K562 (cell line): ENCODE measurements around the gene IGLON5. TPM values are rescaled to one million over a fixed set of nuclear protein-coding genes. Genes with fewer than 3 reads are reported as not detected.

Experiments used
- ATAC-seq: fragments of 200-7000 bp; cut with Tn5 transposase; 3 replicates; pipeline ENCODE4 v1.9.1; 2020; ENCODE audit warnings: moderate library complexity
- BruUV-seq: library from RNA; stranded (reverse); fragments of 400-500 nt; replicated peaks from 2 replicates; lab custom pipeline; 2021; lab: Mats Ljungman, UMichigan
- CTCF ChIA-PET: fragments of 300-600 bp; formaldehyde crosslinking; extraction: SDS; loops from one replicate; lab custom pipeline; 2021; ENCODE audit warnings: low intra/inter-chr PET ratio; lab: Yijun Ruan, JAX
- POLR2A ChIA-PET: fragments of 300-600, 350-650 bp; sonication (Branson Sonifier 250); formaldehyde crosslinking; extraction: SDS; loops from one replicate; lab custom pipeline; 2021; ENCODE audit warnings: antibody characterized with exemption, inconsistent platforms; lab: Yijun Ruan, JAX
- DNase-seq, 4 experiments: peaks; one replicate each; pipeline versions ENCODE4 v3.0.0 to v3.0.0-alpha.2; 2011 to 2018; ENCODE audit warnings: low spot score in 3 of 4, mixed read lengths in 3 of 4; ENCODE audit errors: extremely low read depth in 1 of 4
- FAIRE-seq: peaks from 2 replicates; lab custom pipeline; 2011; peaks lifted over from hg19 to GRCh38; lab: Jason Lieb, UNC
- H2AFZ ChIP-seq: 2 replicates; pipeline ENCODE4 v1.6.0; 2011; ENCODE audit warnings: low read depth, low read length, control low read depth, inconsistent platforms
- H3K27ac ChIP-seq: fragments of 200-600 bp; 3 replicates; pipeline ENCODE4 v1.8.0; 2011; ENCODE audit warnings: low read depth, mild to moderate bottlenecking, control low read depth, inconsistent platforms, low read length, moderate library complexity, mixed read lengths; ENCODE audit errors: extremely low read depth
- H3K27me3 ChIP-seq, 2 experiments: fragments of 300-600 bp in 1 of 2; 2 replicates in 1 of 2; 3 replicates in 1 of 2; pipeline versions ENCODE4 v1.6.0 to v1.8.0; 2011; ENCODE audit warnings: inconsistent platforms in 2 of 2, low read length in 2 of 2, mild to moderate bottlenecking in 1 of 2, mixed read lengths in 1 of 2, moderate library complexity in 1 of 2; ENCODE audit not compliant: control insufficient read depth in 2 of 2, insufficient read depth in 2 of 2
- H3K36me3 ChIP-seq: fragments of 300-600 bp; 3 replicates; pipeline ENCODE4 v1.8.0; 2011; ENCODE audit warnings: mild to moderate bottlenecking, low read length, inconsistent platforms; ENCODE audit not compliant: control insufficient read depth, insufficient read depth
- H3K4me1 ChIP-seq, 2 experiments: fragments of 200-600 bp in 1 of 2; replicated peaks in 1 of 2; 2 replicates in 1 of 2; 3 replicates in 1 of 2; pipeline versions ENCODE4 v1.5.1 to v1.8.0; 2011; ENCODE audit warnings: inconsistent platforms in 2 of 2, low read length in 2 of 2, mild to moderate bottlenecking in 1 of 2, mixed read lengths in 1 of 2, moderate library complexity in 1 of 2; ENCODE audit not compliant: control insufficient read depth in 2 of 2, insufficient read depth in 2 of 2
- H3K4me2 ChIP-seq: 2 replicates; pipeline ENCODE4 v1.6.1; 2011; ENCODE audit warnings: low read length, control low read depth, inconsistent platforms, mixed read lengths; ENCODE audit not compliant: insufficient read depth
- H3K4me3 ChIP-seq: fragments of 200-600 bp; sonication (generic), shearing (Covaris generic); 2 replicates; pipeline ENCODE4 v1.5.1; 2016; ENCODE audit warnings: control low read depth, inconsistent platforms
- H3K79me2 ChIP-seq: fragments of 200-600 bp; 3 replicates; pipeline ENCODE4 v1.8.0; 2011; ENCODE audit warnings: low read length, inconsistent platforms; ENCODE audit not compliant: control insufficient read depth, insufficient read depth
- H3K9ac ChIP-seq, 2 experiments: 2 replicates each; pipeline versions ENCODE4 v1.6.0 to v1.6.1; 2011; ENCODE audit warnings: low read depth in 2 of 2, low read length in 2 of 2, control low read depth in 1 of 2, inconsistent platforms in 1 of 2, mild to moderate bottlenecking in 1 of 2, mixed read lengths in 1 of 2; ENCODE audit not compliant: insufficient read depth in 1 of 2
- H3K9me1 ChIP-seq: one replicate; pipeline ENCODE4 v1.6.0; 2011; ENCODE audit warnings: inconsistent platforms, mild to moderate bottlenecking, low read length, moderate library complexity; ENCODE audit not compliant: control insufficient read depth, insufficient read depth
- H3K9me3 ChIP-seq: replicated peaks from 2 replicates; pipeline ENCODE4 v1.5.1; 2011; ENCODE audit warnings: low read depth, low read length, inconsistent platforms; ENCODE audit not compliant: control insufficient read depth, insufficient read depth
- H4K20me1 ChIP-seq: replicated peaks from 2 replicates; pipeline ENCODE4 v1.6.1; 2011; ENCODE audit warnings: low read length, inconsistent platforms, mixed read lengths; ENCODE audit not compliant: control insufficient read depth, insufficient read depth
- CBX3 ChIP-seq, 2 experiments: IDR thresholded peaks; 1 replicate in 1 of 2; 2 replicates in 1 of 2; pipeline ENCODE4 v1.6.1; 2012; ENCODE audit warnings: inconsistent platforms in 2 of 2, low read length in 2 of 2, borderline replicate concordance in 1 of 2, control low read depth in 1 of 2
- KAT2B ChIP-seq: IDR thresholded peaks from one replicate; pipeline ENCODE4 v1.6.1; 2012; ENCODE audit warnings: low read depth, mild to moderate bottlenecking, control low read depth, inconsistent platforms, low read length, moderate library complexity
- MYC ChIP-seq, 2 experiments: fragments of 250-450 bp in 1 of 2; sonication (Bioruptor Pico) in 1 of 2; IDR thresholded peaks; 2 replicates each; pipeline versions ENCODE4 v1.5.1 to v1.6.1; 2012 to 2021; ENCODE audit warnings: low read depth in 2 of 2, borderline replicate concordance in 1 of 2, improper control_type of control experiment in 1 of 2, low read length in 1 of 2, mild to moderate bottlenecking in 1 of 2, moderate library complexity in 1 of 2
- PRMT5 ChIP-seq: sonication (generic); formaldehyde crosslinking; IDR thresholded peaks from 2 replicates; pipeline ENCODE4 v1.5.0; 2020; ENCODE audit warnings: missing genetic modification reagents
- THAP12 ChIP-seq: fragments of 250-450 bp; sonication (Bioruptor Pico); IDR thresholded peaks from 2 replicates; pipeline ENCODE4 v1.9.0; 2021; ENCODE audit warnings: mild to moderate bottlenecking, inconsistent platforms
- ZBTB2 ChIP-seq: fragments of 450-650 bp; IDR thresholded peaks from 2 replicates; pipeline ENCODE4 v1.6.1; 2016; ENCODE audit warnings: antibody characterized with exemption
- WGBS: fragments of 100-300 bp; shearing (Covaris generic); methylation state at CpG from one replicate; pipeline ENCODE4 v1.1.6; 2016; ENCODE audit warnings: low coverage, mixed read lengths; ENCODE audit not compliant: insufficient coverage; ENCODE audit errors: missing lambda C conversion rate; 5-methylcytosine and 5-hydroxymethylcytosine counted together
- in situ Hi-C: fragments of 300-500 bp; cut with MboI; formaldehyde crosslinking; loops from 4 replicates; pipeline ENCODE4 v1.15.0; 2018; ENCODE audit warnings: inconsistent platforms, mixed read lengths
- intact Hi-C: fragments of 100-400 bp; cut with micrococcal nuclease; formaldehyde crosslinking; loops from 2 replicates; pipeline ENCODE4 v1.14.2; 2022
- polyA plus RNA-seq, 8 experiments: library from polyadenylated mRNA; depleted of rRNA in 4 of 8; stranded (reverse) in 5 of 8; unstranded in 3 of 8; fragments of >200 nt; fragmentation: Nextera tagmentation in 2 of 8; fragmentation: Illumina TruSeq in 1 of 8; extraction: Ambion mirVana in 2 of 8; extraction: Trizol in 1 of 8; gene quantifications; 2 replicates each; pipeline versions ENCODE4 v1.2.1 to v1.2.3, GENCODE V29; 2011 to 2014; ENCODE audit warnings: inconsistent platforms in 1 of 8, missing spikeins in 1 of 8
- total RNA-seq, 7 experiments: library from RNA; depleted of rRNA in 6 of 7; stranded (reverse); fragments of >200 nt in 6 of 7; fragmentation: Illumina TruSeq in 2 of 7; extraction: Trizol in 2 of 7; gene quantifications; 2 replicates each; pipeline versions ENCODE4 v1.2.1 to v1.2.3, GENCODE V29; 2011 to 2021; ENCODE audit warnings: low replicate concordance in 1 of 7
- TF ChIP-seq, protein P1 (sequence below): sonication (generic); formaldehyde crosslinking; IDR thresholded peaks from 2 replicates; pipeline ENCODE4 v1.8.0; 2022; ENCODE audit warnings: mild to moderate bottlenecking, missing genetic modification reagents
- TF ChIP-seq, protein P2 (sequence below): sonication (generic); formaldehyde crosslinking; IDR thresholded peaks from 2 replicates; pipeline ENCODE4 v1.8.0; 2022; ENCODE audit warnings: mild to moderate bottlenecking, missing genetic modification reagents

Gene IGLON5
- total and polyA plus RNA-seq, 9 of the 15 experiments (the other 6 are each of a cell fraction or from before 2014, with no cell fraction given): 0.03 to 0.22 (median 0.14) TPM; not detected in 2

DNA sequence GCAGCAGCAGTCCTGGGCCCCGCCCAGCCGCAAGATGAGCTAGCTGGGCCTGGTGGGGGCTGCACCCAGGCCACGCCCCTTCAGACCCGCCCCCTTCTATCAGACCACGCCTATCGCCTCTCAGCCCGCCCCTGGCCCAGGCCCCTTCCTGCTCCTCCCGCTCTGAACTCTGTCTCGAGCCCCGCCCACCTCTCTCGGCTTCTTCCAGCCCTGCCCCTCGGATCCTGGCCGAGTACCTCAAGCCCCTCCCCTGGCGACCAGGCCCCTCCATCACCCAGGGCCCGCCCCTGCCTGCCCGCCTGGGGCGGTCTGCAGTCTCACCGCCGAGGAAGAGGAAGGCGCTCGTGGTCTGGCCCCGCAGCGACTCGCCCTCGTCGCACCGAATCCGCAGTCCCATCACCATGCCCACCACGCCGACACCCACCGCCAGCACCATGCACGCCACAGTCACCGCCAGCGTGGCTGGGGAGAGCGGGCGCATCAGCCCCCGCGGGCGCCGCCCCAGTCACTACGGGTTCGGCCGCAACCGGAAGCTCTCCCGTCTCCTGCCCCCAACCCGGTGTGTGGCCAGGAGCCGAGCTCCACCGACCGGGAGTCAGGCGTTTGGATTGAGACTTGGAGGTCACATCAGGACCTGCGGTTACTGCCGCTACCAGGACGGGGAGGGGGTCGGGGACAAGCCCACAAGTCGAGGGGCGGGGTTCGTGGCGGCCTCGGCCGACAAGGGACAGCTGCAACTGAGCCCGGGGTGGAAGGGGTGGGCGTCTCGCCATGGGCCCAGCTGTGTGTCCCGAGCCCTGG lies 56.3 kb downstream of the IGLON5 start:
- POLR2A ChIA-PET: interaction anchor here (0.6 to 1.5 kb wide), 15 partner anchors 10 to 277 kb away, joined by 3 to 11 read pairs (median 4); partner anchors contain the start of gene C19orf84
- CTCF ChIA-PET: no interaction called here
- Histone ChIP-seq H3K4me2 (peak overlapping the region; percentile 95), H3K4me1 (peaks cover 29 to 57% of the 10 kb centered on the region in 2 experiments), H3K9ac (peak overlapping the region; percentile 93 to 94), H2AFZ (peak overlapping the region; percentile 94), H3K27ac (peak overlapping the region; percentile 85), H3K9me3 (no peaks in the 10 kb centered on the region), H3K79me2 (peaks cover 51% of the 10 kb centered on the region), H4K20me1 (no peaks in the 10 kb centered on the region), H3K4me3 (peak overlapping the region; percentile 75), H3K9me1 (no peaks in the 10 kb centered on the region), H3K36me3 (no peaks in the 10 kb centered on the region), H3K27me3 (no peaks in the 10 kb centered on the region)
- ATAC-seq: peak; percentile 89
- TSS peak; percentile 89 for BruUV-seq
- FAIRE-seq: peak; percentile 98
- WGBS: 1% methylated on average over 48 of the region's 64 CpGs
- DNase-seq: peak; percentile 96 to 99 (median 97)
- in situ Hi-C loops (no loop called here), intact Hi-C loops (loop anchor here (1.0 kb wide), 1 partner anchor 23 kb away; the partner anchor contains the start of gene C19orf84)
- TF ChIP-seq THAP12 (peak; percentile 69; the same call in 1 of the 2 replicates), MYC (IDR thresholded peaks at IDR 0.05; ENCODE audit: low read depth, low read length) (peak; percentile 81), MYC (CRISPR knock-in tag; IDR thresholded peaks at IDR 0.05; ENCODE audit: borderline replicate concordance, low read depth) (peak; percentile 52; the same call in 1 of the 2 replicates), KAT2B (no peak), CBX3 (IDR thresholded peaks at IDR 0.05; ENCODE audit: borderline replicate concordance in 1 of 2, low read length in 2 of 2) (peak in 1 of 2 experiments; percentile 42; a peak in 1 of 3 replicates), ZBTB2 (peak; percentile 33; the same call in 1 of the 2 replicates), PRMT5 (CRISPR knock-in tag) (0 out of 2 replicates have a peak, but pooled peaks have one; percentile 44)
- TF ChIP-seq, protein P1, sequence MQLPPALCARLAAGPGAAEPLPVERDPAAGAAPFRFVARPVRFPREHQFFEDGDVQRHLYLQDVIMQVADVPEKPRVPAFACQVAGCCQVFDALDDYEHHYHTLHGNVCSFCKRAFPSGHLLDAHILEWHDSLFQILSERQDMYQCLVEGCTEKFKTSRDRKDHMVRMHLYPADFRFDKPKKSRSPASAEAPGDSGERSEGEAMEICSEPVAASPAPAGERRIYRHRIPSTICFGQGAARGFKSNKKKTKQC (CRISPR knock-in tag): peak; percentile 44; the same call in 1 of the 2 replicates
- TF ChIP-seq, protein P2, sequence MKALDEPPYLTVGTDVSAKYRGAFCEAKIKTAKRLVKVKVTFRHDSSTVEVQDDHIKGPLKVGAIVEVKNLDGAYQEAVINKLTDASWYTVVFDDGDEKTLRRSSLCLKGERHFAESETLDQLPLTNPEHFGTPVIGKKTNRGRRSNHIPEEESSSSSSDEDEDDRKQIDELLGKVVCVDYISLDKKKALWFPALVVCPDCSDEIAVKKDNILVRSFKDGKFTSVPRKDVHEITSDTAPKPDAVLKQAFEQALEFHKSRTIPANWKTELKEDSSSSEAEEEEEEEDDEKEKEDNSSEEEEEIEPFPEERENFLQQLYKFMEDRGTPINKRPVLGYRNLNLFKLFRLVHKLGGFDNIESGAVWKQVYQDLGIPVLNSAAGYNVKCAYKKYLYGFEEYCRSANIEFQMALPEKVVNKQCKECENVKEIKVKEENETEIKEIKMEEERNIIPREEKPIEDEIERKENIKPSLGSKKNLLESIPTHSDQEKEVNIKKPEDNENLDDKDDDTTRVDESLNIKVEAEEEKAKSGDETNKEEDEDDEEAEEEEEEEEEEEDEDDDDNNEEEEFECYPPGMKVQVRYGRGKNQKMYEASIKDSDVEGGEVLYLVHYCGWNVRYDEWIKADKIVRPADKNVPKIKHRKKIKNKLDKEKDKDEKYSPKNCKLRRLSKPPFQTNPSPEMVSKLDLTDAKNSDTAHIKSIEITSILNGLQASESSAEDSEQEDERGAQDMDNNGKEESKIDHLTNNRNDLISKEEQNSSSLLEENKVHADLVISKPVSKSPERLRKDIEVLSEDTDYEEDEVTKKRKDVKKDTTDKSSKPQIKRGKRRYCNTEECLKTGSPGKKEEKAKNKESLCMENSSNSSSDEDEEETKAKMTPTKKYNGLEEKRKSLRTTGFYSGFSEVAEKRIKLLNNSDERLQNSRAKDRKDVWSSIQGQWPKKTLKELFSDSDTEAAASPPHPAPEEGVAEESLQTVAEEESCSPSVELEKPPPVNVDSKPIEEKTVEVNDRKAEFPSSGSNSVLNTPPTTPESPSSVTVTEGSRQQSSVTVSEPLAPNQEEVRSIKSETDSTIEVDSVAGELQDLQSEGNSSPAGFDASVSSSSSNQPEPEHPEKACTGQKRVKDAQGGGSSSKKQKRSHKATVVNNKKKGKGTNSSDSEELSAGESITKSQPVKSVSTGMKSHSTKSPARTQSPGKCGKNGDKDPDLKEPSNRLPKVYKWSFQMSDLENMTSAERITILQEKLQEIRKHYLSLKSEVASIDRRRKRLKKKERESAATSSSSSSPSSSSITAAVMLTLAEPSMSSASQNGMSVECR (CRISPR knock-in tag): peak; percentile 76
